ENCODE results near the gene EPB41L3. TPM values are rescaled to one million over a fixed set of nuclear protein-coding genes. Genes with fewer than 3 reads are reported as not detected.
A peak's percentile ranks its signal among the peaks of the same experiment; 100 is the strongest.

The EPB41L3 gene
- polyA plus RNA-seq, 2 of the 4 experiments (the other 2 are of a cell fraction) = 0.46 to 1.00 TPM

DNA sequence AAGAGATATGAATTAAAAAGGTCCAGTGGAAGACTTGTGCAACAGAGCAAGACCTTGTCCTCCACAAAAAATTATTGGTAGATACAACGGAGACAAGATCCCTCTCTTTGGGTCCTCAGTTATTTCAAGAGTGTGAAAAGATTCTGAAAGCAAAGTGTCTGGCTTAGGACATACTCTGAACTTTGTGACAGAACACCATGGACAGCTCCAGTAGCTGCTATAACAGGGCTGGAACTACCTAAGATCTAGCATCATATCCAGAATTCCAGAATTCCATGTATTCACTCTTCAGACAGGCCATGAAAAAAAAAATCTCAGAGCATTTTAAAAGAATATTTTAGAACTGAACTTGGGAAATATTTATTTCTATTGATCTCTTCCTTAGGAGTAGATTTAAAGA is 173.5 kb downstream of the EPB41L3 start:
- no peaks in the 10 kb centered on the region for H3K4me1 ChIP-seq
- H3K4me2 ChIP-seq = no peak overlapping the region
- TF ChIP-seq CBX2 (IDR thresholded peaks at IDR 0.05; ENCODE audit: borderline replicate concordance, low read depth) = no peak
- TF ChIP-seq EHF (CRISPR knock-in tag; IDR thresholded peaks at IDR 0.05) = no peak
- TF ChIP-seq, protein P1, sequence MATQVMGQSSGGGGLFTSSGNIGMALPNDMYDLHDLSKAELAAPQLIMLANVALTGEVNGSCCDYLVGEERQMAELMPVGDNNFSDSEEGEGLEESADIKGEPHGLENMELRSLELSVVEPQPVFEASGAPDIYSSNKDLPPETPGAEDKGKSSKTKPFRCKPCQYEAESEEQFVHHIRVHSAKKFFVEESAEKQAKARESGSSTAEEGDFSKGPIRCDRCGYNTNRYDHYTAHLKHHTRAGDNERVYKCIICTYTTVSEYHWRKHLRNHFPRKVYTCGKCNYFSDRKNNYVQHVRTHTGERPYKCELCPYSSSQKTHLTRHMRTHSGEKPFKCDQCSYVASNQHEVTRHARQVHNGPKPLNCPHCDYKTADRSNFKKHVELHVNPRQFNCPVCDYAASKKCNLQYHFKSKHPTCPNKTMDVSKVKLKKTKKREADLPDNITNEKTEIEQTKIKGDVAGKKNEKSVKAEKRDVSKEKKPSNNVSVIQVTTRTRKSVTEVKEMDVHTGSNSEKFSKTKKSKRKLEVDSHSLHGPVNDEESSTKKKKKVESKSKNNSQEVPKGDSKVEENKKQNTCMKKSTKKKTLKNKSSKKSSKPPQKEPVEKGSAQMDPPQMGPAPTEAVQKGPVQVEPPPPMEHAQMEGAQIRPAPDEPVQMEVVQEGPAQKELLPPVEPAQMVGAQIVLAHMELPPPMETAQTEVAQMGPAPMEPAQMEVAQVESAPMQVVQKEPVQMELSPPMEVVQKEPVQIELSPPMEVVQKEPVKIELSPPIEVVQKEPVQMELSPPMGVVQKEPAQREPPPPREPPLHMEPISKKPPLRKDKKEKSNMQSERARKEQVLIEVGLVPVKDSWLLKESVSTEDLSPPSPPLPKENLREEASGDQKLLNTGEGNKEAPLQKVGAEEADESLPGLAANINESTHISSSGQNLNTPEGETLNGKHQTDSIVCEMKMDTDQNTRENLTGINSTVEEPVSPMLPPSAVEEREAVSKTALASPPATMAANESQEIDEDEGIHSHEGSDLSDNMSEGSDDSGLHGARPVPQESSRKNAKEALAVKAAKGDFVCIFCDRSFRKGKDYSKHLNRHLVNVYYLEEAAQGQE (IDR thresholded peaks at IDR 0.05) = peak; percentile 45; the same call in 1 of the 2 replicates
- ChIA-PET POLR2A (no interaction called here), CTCF (no interaction called here)
- FAIRE-seq (no peak), DNase-seq (ENCODE audit: low read depth in 1 of 2, low spot score in 1 of 2) (no peak), ATAC-seq (no peak)
- H3K9me3 ChIP-seq = no peaks in the 10 kb centered on the region
- WGBS (ENCODE audit: missing lambda C conversion rate) = 0% methylated on average over 1 of the region's 1 CpG
- no peak overlapping the region for H3K27ac ChIP-seq
- no peak overlapping the region for H3K4me3 ChIP-seq

DNA sequence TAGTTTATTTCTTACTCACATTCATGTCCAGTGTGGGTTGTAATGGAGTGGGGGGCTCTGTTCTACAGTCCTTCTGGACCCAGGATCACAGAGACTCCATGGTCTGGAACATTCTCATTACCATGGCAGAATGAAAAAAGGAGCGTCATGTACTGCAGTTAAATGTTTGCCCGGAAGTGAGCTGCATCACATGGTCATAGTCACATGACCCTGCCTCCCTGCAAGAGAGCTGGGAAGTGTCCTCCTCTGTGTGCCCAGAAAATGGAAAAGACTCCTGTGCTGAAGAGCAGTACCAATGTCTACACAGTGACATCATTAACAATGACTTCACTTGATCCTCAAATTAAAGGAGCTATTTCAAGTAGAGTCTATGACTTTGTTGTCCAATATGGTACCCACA is 174.3 kb downstream of the EPB41L3 start:
- Histone ChIP-seq H3K27ac (no peak overlapping the region), H3K4me2 (no peak overlapping the region), H3K4me3 (no peak overlapping the region), H3K4me1 (no peaks in the 10 kb centered on the region), H3K9me3 (no peaks in the 10 kb centered on the region)
- TF ChIP-seq, protein P2, sequence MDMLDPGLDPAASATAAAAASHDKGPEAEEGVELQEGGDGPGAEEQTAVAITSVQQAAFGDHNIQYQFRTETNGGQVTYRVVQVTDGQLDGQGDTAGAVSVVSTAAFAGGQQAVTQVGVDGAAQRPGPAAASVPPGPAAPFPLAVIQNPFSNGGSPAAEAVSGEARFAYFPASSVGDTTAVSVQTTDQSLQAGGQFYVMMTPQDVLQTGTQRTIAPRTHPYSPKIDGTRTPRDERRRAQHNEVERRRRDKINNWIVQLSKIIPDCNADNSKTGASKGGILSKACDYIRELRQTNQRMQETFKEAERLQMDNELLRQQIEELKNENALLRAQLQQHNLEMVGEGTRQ (IDR thresholded peaks at IDR 0.05) = peak; percentile 59
- no peak for TF ChIP-seq RNF2 (IDR thresholded peaks at IDR 0.05; ENCODE audit: borderline replicate concordance, low read depth)
- DNase-seq (ENCODE audit: low read depth in 1 of 2, low spot score in 1 of 2) (no peak), ATAC-seq (no peak), FAIRE-seq (no peak)
- ChIA-PET CTCF (no interaction called here), POLR2A (interaction anchor here (0.6 kb wide), 1 partner anchor 132 kb away, joined by 3 read pairs; no protein-coding TSS in a partner anchor)
- WGBS (ENCODE audit: missing lambda C conversion rate) = 0% methylated on average over 2 of the region's 2 CpGs

GRCh38 chr18:5365443-5365842 is 178.4 kb downstream of the EPB41L3 start:
- no peak overlapping the region for H3K27ac ChIP-seq
- H3K9me3 ChIP-seq = no peaks in the 10 kb centered on the region
- CTCF ChIA-PET = no interaction called here
- WGBS (ENCODE audit: missing lambda C conversion rate) = 19% methylated on average over 3 of the region's 3 CpGs
- H3K4me2 ChIP-seq = no peak overlapping the region
- TF ChIP-seq ZSCAN20 (CRISPR knock-in tag; IDR thresholded peaks at IDR 0.05) (no peak), PBX3 (IDR thresholded peaks at IDR 0.05) (no peak), CTCF (IDR thresholded peaks at IDR 0.05) (no peak), HOXB5 (CRISPR knock-in tag; IDR thresholded peaks at IDR 0.05) (no peak), CBX8 (IDR thresholded peaks at IDR 0.05) (no peak), RARB (CRISPR knock-in tag; IDR thresholded peaks at IDR 0.05) (no peak), POLR2A (IDR thresholded peaks at IDR 0.05; ENCODE audit: low read length) (no peak), KDM1A (IDR thresholded peaks at IDR 0.05; ENCODE audit: low read depth) (no peak), EHMT2 (IDR thresholded peaks at IDR 0.05; ENCODE audit: low read depth) (no peak), NR3C1 (IDR thresholded peaks at IDR 0.05) (no peak)
- TF ChIP-seq, protein P3, sequence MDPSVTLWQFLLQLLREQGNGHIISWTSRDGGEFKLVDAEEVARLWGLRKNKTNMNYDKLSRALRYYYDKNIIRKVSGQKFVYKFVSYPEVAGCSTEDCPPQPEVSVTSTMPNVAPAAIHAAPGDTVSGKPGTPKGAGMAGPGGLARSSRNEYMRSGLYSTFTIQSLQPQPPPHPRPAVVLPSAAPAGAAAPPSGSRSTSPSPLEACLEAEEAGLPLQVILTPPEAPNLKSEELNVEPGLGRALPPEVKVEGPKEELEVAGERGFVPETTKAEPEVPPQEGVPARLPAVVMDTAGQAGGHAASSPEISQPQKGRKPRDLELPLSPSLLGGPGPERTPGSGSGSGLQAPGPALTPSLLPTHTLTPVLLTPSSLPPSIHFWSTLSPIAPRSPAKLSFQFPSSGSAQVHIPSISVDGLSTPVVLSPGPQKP (IDR thresholded peaks at IDR 0.05; ENCODE audit: low read depth, low read length) = no peak
- TF ChIP-seq, protein P4, sequence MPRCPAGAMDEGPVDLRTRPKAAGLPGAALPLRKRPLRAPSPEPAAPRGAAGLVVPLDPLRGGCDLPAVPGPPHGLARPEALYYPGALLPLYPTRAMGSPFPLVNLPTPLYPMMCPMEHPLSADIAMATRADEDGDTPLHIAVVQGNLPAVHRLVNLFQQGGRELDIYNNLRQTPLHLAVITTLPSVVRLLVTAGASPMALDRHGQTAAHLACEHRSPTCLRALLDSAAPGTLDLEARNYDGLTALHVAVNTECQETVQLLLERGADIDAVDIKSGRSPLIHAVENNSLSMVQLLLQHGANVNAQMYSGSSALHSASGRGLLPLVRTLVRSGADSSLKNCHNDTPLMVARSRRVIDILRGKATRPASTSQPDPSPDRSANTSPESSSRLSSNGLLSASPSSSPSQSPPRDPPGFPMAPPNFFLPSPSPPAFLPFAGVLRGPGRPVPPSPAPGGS (IDR thresholded peaks at IDR 0.05) = no peak
- TF ChIP-seq, protein P5, sequence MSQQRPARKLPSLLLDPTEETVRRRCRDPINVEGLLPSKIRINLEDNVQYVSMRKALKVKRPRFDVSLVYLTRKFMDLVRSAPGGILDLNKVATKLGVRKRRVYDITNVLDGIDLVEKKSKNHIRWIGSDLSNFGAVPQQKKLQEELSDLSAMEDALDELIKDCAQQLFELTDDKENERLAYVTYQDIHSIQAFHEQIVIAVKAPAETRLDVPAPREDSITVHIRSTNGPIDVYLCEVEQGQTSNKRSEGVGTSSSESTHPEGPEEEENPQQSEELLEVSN (IDR thresholded peaks at IDR 0.05; ENCODE audit: borderline replicate concordance, low read depth) = no peak
- POLR2A ChIA-PET = no interaction called here
- FAIRE-seq (no peak), DNase-seq (ENCODE audit: low read depth in 1 of 2, low spot score in 1 of 2) (no peak), ATAC-seq (no peak)
- H3K4me3 ChIP-seq = no peak overlapping the region
- H3K4me1 ChIP-seq = no peaks in the 10 kb centered on the region

Data from A549 (cell line).